Jurkat, Clone E6-1 (cell line): ENCODE measurements around the gene MOB3A.

ENCODE experiments used
- DNase-seq: peaks from one replicate; pipeline ENCODE4 v3.0.0-alpha.2; 2011; ENCODE audit warnings: low read depth, low spot score
- H3K4me3 ChIP-seq: 2 replicates; pipeline ENCODE4 v1.5.1; 2011; ENCODE audit warnings: mild to moderate bottlenecking, low read length, control low read depth, moderate library complexity

The MOB3A gene

DNA sequence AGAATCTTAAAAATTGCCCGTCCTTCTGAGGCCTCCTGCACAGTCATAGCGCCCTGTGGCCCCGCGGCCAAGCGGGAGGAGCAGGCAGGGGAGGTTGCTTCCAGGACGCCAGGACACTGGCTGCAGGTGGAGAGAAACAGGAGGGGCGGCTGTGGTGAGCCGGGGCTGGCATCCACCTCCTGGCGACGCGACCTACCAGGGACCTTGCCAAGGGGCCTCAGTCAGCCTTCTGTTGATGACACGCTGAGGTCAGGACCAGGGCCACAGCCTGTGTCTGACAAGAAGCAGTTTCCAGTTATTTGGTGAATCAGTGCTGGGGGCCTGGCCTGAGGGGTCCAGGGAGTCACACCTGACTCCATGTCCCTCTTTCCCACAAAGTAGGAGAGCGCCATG, 31.7 kb downstream of the MOB3A start:
- H3K4me3 ChIP-seq = no peak overlapping the region
- no peak for DNase-seq

DNA sequence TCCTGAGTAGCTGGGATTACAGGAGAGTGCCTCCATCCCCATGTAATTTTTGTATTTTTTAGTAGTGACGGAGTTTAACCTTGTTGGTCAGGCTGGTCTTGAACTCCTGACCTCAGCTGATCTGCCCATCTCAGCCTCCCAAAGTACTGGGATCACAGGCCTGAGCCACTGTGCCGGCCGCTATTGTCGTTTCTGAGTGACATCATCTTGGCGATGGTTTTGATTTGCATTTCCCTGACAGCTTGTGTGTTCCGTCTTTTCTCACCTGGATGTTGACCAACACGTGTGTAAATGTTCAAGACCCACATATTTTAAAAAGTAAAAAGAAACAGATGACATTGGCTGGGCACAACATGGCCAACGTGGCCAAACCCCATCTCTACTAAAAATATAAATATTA, 32.3 kb downstream of the MOB3A start:
- H3K4me3 ChIP-seq = no peak overlapping the region
- no peak for DNase-seq

DNA sequence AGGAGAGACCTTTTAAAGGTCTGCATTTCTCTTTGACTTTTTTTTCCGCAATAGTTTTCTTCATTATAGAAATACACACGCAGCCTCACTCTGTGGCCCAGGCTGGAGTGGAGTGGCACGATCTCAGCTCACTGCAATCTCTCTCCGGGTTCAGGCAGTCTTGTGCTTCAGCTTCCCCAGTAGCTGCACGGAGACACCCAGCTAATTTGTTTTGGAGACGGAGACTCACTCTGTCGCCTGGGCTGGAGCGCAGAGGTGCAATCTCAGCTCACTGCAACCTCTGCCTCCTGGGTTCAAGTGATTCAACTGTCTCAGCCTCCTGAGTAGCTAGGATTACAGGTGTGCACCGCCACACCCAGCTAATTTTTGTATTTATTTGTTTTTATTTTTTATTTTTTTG, 33.4 kb downstream of the MOB3A start:
- no peak for DNase-seq
- H3K4me3 ChIP-seq = no peak overlapping the region

DNA sequence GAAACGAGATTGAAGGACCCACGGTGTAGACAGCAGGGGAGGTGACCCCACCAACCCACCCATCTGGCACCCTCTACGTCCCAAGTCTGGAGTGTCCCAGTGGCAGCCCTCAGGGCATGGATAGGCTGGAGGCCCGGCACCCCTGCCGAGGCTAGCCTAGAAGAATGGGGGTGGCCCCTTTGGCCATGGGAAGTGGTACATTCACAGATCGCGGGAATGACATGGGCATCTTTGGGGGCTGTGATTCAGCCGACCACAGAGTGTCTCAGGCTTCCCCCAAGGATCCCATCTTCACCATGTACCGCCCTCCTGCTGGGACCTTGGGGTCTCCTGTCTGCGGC, 33.8 kb downstream of the MOB3A start:
- peak overlapping the region; percentile 79 for H3K4me3 ChIP-seq
- DNase-seq = no peak

DNA sequence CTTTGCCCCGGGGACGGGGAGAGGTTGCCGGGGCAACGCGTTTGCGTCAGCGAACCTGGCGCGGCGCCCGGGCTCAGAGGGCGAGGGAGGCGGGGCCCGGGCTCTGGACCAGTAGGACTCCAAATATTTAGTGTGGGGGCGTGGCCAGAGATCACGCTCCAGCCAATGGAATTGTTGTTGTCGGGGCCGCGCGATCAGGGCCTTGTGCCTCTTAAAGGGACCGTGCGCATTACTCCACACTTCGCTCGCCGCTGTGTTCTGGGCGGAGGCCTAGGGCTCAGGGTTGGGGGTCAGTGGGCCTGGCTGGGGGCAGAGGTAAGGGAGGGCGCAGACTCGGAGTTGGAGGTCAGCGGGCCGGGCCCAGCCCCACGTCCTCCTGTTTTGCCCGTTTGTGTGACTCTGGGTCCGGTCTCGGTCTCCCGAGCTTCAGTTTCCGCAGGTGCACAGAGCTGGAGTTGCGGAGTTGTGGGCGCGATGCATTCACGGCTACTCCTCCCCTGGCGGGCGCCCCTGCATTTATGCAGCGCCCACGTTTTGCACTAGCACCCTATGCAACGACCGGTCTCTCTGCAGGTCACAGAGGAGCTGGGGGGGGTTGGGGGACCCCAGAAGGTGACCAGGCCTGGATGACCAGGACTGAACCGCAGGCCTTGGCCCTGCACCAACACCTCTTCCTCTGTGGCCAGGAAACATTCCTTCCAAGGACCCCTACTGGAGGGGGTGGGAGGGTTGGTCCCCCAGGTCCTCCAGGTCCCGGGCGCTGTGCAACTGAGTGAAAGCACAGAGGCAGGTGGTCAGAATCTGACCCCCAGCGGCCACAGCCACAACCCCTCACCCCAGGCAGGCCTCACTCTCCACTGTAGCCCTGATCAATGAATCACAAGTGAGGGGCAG, 34.4 kb downstream of the MOB3A start:
- peak overlapping the region; percentile 81 for H3K4me3 ChIP-seq
- peak; percentile 98 for DNase-seq

DNA sequence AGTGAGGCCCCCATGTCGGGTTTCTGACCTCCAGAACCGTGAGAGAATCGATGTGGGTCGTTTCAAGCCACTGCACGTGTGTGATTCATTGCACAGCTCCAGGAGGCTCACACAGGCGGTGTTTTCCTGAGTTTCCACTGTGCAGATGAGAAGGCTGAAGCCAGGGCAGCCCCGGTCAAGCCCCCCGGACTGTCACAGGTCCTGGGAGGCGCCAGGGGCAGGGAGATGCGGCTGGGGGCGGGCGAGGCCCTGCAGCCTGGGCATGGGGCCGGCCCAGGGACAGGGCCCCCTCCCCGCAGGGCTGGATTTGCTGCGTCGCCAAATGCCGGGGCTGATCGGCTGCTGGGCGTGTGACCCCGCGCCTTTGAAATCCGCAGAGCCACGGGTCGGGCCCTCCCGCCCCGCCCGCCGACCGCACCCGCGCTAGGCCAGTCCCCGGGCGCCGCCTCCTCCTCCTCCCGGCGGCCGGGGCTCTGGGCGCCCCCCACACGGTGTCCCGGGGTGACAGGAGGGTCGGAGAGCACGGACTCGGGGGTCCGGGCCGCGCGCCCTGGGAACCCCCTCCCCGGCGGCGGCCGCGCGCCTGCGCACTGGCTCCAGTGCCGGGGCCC, 35.1 kb downstream of the MOB3A start:
- no peak for DNase-seq
- H3K4me3 ChIP-seq = peak overlapping the region; percentile 81

DNA sequence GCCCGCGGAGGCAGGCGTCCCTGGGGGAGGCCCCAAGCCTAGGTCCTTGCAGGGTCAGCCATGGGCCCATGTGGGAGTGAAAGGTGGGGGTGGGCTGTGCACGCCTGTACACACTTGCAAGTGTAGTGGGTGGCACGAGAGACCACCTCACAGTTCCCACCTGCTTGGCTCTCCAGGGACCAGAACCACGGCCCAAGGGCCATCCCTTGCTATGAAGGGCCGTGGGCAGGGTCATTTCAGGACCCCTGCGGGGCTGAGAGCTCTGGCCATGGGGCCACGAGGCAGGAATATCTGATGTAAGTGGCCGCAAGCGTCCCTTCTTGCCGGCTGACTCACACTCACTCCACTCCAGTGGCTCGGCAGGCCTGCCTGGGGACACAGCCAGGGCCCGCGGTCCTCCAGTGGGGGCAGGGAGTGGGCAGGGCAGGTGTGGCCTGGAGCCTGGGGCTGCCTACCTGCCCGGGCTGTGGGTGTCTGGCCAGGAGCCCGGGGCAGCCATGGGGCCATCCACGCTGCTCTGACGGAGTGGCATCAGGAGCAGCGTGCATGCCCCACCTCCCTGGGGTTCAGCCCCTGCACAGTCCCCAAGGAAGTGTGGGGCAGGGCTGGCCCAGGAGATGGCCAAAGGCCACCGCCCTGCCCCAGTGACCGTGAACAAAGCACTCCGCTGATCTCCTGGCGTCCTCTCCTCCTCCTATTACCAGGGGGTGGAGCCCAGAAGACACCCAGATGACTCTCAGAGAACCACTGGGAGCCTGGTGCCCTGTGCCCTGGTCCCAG, 36.5 kb downstream of the MOB3A start:
- no peak for DNase-seq
- no peak overlapping the region; the same call in none of the 2 replicates for H3K4me3 ChIP-seq

DNA sequence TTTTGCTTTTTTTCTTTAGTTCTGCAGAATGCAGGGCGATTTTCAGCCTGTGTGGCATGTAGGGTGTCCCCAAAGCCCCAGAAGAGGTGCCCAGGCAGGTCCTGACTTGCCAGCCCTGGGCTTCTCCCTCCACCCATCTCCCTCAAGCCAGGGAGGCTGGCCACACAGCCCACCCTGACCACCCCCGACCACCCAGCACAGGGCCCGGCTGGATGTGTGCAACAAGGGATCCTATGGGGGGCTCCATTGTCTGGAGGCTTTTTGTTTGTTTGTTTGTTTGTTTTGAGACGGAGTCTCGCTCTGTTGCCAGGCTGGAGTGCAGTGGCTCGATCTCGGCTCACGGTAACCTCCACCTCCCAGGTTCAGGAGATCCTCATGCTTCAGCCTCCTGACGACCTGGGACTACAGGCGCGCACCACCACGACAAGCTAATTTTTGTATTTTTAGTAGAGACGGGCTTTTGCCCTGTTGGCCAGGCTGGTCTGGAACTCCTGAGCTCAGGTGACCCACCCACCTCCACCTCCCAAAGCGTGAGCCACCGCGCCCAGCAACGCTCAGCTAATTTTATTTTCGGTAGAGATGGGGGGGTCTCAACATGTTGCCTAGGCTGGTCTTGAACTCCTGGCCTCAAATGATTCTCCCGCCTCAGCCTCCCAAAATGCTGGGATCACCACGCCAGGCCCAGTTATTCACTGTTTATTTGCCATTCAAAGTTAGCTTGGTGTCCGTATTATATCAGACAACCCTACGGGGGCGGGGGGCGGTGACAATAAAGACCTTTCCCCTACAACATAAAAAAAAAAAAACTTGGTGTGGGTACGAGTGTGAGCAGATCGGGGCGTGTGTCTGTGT, 37.3 kb downstream of the MOB3A start:
- DNase-seq = no peak
- H3K4me3 ChIP-seq = no peak overlapping the region

DNA sequence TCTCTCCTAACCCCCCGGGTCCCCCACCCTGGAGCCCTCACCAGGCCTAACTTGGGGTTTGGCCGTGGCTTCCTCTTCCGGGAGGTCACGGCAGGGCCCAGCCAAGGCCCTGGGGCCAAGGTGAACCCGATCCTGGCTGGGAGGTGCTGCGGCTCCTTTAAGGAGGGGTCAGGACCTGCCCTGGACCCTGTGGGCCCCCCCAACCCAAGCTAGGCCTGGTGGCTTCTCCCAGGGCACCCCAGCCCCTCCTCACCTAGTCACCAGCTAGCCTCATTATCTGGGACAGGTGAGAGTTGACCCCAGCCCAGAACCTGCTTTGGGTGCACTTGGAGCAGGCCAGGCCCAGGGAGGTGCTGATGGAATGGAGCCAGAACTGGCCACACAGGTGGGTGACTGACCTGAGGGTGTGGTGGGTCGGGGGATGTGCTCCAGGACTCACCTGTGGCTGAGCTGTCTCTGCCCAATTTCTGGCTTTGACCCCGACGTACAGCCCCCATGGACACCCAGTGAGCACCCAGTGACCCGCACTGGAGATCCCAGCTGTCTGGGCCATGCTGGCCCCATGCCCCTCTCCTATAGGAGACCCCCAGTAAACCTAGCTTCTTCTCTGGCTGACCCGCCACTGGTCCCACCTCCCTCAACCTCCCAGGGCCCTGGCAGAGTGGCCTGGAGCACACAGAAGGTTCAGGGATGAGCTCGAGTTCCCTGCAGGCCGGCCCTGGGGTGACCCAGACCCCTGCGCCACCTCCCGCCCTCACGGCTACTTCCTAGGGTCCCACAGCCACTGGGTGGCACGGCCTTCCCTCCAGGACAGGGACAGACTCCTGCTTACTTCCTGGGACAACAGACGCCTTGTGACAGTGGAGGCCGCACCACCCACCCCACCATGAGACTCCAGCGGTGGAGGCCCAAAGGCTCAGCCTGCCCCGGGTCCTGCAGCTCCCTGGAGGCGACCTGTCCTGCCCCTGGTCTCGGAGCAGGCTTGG, 38.3 kb downstream of the MOB3A start:
- no peak overlapping the region for H3K4me3 ChIP-seq
- no peak for DNase-seq

DNA sequence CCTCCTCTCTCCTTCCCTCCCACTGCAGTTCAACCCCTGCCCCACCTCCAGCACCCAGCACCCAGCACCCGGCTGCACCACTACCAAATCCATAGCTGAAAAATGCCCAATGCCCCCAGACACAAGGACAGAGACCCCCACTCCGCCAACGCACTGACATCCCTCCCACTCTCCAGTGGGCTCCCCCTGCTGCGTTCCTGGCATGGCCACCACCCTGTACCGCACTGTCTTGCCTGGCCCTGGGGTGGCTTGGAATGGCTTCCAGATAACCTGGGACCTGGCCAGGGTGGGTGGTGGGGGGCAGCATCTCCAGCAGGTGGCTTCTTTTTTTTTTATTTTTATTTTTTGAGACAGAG, 39.3 kb downstream of the MOB3A start:
- no peak for DNase-seq
- no peak overlapping the region for H3K4me3 ChIP-seq

DNA sequence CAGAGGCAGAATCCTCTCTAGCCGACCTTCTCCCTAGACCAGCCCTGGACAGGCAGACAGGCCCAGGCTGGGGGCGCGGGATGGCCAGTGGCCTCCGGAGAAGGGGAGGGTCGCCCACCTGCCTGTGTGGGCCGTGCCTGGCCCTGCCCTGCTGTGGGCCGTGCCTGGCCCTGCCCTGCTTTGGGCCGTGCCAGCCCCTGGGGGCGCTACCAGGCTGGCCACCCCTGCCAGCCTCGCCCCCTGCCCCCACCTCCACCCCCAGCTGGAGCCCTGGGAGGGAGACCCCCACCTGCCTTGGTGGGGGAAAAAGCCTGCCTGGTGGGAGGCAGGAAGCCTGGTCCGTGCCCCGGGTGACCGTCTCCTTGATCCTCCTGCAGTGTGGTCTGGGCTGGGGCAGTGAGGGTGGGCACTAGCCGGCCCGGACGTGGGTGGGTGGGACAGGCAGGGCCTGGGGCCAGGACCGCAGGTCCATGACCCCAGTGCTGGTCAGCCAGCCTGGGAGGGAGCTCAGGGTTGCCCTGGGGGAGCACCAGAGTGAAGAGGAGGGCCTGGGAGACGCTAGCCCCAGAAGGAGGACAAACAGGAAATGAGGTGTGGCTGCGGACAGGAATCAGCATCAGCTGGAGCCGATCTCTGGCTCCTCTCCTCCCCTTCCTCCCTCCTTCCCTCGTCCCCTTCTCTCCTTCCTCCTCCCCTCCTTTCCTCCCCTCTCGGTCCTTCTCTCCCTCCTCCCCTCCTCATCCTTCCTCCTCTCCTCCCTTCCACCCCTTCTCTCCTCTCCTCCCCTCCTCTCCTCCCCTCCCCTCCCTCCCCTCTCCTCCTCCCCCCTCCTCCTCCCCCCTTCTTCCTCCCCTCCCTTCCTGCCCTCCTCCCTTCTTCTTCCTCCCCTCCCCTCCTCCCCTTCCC, 39.9 kb downstream of the MOB3A start:
- no peak overlapping the region for H3K4me3 ChIP-seq
- peak; percentile 51 for DNase-seq

DNA sequence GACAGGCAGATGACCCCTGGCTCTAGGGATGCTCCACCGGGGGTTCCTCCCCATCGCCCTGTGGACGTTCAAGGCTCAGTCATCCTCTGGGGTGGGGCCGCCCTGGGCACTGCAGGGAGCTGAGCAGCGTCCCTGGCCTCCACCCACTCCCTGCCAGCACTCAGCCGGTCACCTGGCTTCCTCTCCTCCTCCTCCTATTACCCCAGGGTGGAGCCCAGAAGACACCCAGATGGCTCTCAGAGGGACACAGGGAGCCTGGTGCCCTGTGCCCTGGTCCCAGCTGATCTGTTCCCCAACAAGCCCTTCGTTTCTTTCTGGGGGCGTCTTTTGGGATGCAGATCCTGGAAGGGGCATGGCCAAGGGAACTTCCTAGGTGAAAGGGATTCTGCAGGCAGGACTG, 41.4 kb downstream of the MOB3A start:
- no peak overlapping the region for H3K4me3 ChIP-seq
- DNase-seq = no peak

DNA sequence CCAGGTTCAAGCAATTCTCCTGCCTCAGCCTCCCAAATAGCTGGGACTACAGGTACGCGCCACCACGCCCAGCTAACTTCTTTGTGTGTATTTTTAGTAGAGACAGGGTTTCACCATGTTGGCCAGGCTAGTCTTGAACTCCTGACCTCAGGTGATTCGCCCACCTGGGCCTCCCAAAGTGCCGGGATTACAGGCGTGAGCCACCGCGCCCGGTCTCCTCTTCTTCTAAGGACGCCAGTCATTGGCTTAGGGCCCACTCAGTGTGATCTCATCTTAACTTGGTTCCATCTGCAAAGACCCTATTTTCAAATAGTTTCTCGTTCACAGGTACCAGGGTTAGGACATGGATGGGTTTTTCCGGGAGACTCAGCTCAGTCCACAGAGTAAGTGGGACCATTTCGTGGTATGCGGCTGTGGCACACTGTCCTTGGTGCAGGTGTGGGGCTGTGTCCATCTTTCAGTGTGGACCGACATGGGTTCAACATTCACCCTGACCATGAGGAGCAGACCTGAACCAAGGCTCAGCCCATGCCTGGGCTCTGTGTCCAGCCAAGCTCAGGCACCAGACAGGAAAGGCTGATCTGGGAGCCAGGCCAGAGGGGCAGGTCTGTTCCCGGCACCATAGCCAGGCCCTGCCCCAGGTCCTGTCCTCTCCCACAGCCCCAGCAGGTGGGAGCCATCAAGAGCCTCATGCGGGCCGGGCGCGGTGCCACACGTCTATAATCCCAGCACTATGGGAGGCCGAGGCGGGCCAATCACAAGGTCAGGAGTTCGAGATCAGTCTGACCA, 42.3 kb downstream of the MOB3A start:
- DNase-seq = no peak
- no peak overlapping the region for H3K4me3 ChIP-seq

DNA sequence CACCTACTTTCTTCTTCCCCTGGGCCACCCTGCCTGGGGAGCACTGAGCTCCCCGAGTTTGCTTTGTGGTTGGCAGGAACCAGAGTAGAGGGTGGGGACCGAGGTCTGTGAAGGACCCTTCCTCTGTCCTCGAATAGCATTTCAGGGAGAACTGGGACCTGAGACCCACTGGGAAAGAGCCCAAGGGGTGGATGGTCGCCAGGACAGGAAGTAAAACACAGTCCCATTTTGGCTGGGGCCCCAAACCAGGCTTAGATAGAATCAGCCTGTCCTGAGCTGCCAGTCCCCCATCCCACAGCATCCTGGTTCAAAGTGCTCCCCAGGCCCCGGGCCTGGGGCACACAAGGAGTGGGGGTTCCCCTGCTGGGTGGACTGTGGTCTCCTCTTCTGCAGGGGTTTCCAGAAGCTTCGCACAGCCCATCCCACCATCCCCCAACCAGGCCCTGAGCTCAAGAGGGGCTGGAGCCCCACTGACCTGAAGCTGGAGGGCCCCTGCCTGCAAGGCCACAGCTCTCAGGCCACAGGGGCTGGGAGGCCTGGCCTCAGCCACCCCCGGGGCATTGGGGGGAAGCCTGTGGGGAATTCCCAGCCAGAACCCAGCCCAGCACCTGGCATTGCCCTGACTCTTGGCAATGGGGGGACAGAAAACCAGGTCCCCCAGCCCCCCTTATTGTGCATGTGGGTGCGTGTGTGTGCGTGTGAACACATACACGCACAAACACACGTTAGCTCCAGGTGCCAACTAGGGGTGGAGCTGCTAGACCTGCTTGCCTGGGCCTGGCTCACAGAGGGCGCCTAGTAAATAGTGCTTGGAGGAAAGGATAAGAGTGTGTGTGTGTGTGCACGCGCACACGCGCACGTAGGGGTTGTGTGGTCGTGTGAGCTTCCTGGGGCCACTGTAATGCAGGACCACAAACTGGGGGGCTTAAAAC, 44.1 kb downstream of the MOB3A start:
- H3K4me3 ChIP-seq = peak overlapping the region; percentile 59
- DNase-seq = peak; percentile 71

DNA sequence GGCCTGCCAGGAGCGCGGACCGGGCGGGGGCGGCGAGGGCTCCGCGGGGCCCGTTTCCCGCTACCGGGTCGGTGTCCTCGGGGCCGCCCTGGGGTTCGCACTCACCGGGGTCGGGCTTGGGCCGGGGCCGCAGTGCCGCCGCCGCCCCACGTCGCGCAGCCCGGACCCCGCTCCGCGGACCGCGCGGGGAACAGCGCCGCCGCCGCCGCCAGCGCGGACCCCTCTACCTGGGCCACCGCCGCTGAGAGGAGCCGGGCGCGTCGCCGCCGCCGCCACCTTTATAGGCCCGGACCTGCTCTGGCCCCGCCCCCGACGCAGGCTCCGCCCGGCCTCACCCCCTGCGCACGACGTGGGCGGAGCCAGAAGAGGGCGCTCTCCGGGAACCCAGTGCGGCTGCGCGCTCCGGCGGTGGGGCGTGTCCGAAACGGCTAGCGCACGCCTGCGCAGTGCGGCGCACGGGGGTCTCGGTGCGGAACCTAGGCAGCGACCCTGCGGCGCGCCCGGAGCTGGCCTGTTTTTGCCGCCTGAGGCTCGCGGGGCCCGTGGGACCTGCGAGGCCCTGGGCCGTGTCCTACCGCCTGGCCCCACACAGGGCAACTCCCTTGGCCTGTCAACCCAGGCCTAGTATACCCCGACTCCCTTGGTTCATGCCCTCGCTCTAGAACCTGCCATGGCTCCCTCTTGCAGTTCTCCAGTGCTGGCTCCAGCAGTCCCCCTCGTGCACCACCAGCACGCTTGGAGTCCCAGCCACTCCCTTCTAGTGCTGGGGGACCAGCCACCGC, 44.9 kb downstream of the MOB3A start, which contains the start of gene MKNK2:
MKNK2 (minus strand) TSS at position 254 of the 782 bp plus-strand sequence. CDS start 393 bp downstream, outside the sequence.
- DNase-seq = peak; percentile 72
- peak within 1 kb of the TSS; percentile 79 for H3K4me3 ChIP-seq
